Fibroblast of peridontal ligament (primary cell): ENCODE results near the gene TMX3.
A peak's percentile ranks its signal among the peaks of the same experiment; 100 is the strongest.

ENCODE experiments used
- DNase-seq: peaks from one replicate; pipeline ENCODE4 v3.0.0-alpha.2; 2010; ENCODE audit errors: extremely low read depth

TMX3 gene

GRCh38 chr18:68713131-68713530 is 1.8 kb downstream of the TMX3 start:
- no peak for DNase-seq

GRCh38 chr18:68707646-68708045 is 7.3 kb downstream of the TMX3 start:
- no peak for DNase-seq

GRCh38 chr18:68705119-68705518 is 9.8 kb downstream of the TMX3 start:
- no peak for DNase-seq

GRCh38 chr18:68703326-68703725 is 11.6 kb downstream of the TMX3 start:
- no peak for DNase-seq

- DNase-seq, result no peak
These were observed 13.6 kb downstream of the TMX3 start for GRCh38 chr18:68701353-68701752.

- DNase-seq, result peak; percentile 83
These were observed 15.9 kb downstream of the TMX3 start for GRCh38 chr18:68699043-68699442.

GRCh38 chr18:68696937-68697336 is 18.0 kb downstream of the TMX3 start:
- no peak for DNase-seq

- DNase-seq, result no peak
These were observed 20.6 kb downstream of the TMX3 start for GRCh38 chr18:68694316-68694715.

GRCh38 chr18:68693091-68693815 is 21.7 kb downstream of the TMX3 start:
- no peak for DNase-seq

GRCh38 chr18:68679528-68679927 is 35.4 kb downstream of the TMX3 start:
- DNase-seq, result peak; percentile 77

- DNase-seq, result peak; percentile 60
These were observed 38.0 kb downstream of the TMX3 start for GRCh38 chr18:68676913-68677312.

- DNase-seq, result peak; percentile 28
These were observed 47.8 kb downstream of the TMX3 start for GRCh38 chr18:68667121-68667520.

- DNase-seq, result peak; percentile 9
These were observed 48.5 kb downstream of the TMX3 start for GRCh38 chr18:68666381-68666780.

- no peak for DNase-seq
These were observed 49.3 kb downstream of the TMX3 start for GRCh38 chr18:68665628-68666027.

- DNase-seq, result peak; percentile 40
These were observed 52.2 kb downstream of the TMX3 start for GRCh38 chr18:68662754-68663153.

- DNase-seq, result peak; percentile 78
These were observed 54.3 kb downstream of the TMX3 start for GRCh38 chr18:68660354-68661183.

- no peak for DNase-seq
These were observed 66.7 kb downstream of the TMX3 start for GRCh38 chr18:68648191-68648590.

- no peak for DNase-seq
These were observed 72.9 kb downstream of the TMX3 start for GRCh38 chr18:68642003-68642402.

- DNase-seq, result no peak
These were observed 74.0 kb downstream of the TMX3 start for GRCh38 chr18:68640861-68641260.

- no peak for DNase-seq
These were observed 76.3 kb downstream of the TMX3 start for GRCh38 chr18:68638613-68639012.

- DNase-seq, result no peak
These were observed 87.1 kb downstream of the TMX3 start for GRCh38 chr18:68627812-68628211.
